Astrocyte (in vitro differentiated cells and primary cell): Measurements from ENCODE around the gene CYP2U1.

Experiments used
- EZH2 ChIP-seq: IDR thresholded peaks from 2 replicates; pipeline ENCODE4 v1.6.1; 2012; ENCODE audit warnings: mild to moderate bottlenecking, low read length, inconsistent platforms; ENCODE audit not compliant: insufficient read depth
- TF ChIP-seq, protein P1 (sequence below): IDR thresholded peaks from 2 replicates; pipeline ENCODE4 v1.5.1; 2011; ENCODE audit warnings: low read depth, mild to moderate bottlenecking, inconsistent platforms, low read length, moderate library complexity; ENCODE audit not compliant: insufficient read depth

DNA sequence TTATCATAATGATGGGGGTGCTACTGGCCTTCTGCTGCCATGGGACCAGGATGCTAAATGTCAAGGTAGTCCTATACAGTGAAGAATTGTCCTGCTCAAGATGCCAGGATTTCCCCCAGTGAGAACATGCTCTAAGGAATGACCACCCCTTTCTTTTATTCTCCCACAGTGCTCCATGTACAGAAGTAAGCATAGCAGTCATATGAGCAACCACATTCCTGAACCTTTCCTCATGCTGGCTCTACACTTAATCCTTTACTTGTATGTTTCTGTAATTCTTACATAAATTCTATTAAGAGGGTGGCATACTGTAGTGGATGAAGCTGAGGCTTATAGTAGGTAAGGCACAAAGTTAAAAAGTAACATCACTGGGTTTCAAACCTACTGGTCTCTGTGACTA lies 20.2 kb downstream of the CYP2U1 start:
- TF ChIP-seq, protein P1, sequence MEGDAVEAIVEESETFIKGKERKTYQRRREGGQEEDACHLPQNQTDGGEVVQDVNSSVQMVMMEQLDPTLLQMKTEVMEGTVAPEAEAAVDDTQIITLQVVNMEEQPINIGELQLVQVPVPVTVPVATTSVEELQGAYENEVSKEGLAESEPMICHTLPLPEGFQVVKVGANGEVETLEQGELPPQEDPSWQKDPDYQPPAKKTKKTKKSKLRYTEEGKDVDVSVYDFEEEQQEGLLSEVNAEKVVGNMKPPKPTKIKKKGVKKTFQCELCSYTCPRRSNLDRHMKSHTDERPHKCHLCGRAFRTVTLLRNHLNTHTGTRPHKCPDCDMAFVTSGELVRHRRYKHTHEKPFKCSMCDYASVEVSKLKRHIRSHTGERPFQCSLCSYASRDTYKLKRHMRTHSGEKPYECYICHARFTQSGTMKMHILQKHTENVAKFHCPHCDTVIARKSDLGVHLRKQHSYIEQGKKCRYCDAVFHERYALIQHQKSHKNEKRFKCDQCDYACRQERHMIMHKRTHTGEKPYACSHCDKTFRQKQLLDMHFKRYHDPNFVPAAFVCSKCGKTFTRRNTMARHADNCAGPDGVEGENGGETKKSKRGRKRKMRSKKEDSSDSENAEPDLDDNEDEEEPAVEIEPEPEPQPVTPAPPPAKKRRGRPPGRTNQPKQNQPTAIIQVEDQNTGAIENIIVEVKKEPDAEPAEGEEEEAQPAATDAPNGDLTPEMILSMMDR: no peak
- no peak for TF ChIP-seq EZH2
